Cerebellar nuclear complex (tissue), 1 donor: ENCODE results near the gene FANCD2.
A peak's percentile ranks its signal among the peaks of the same experiment; 100 is the strongest.
"Not testable (repeated sequence)": the region's sequence is repeated elsewhere in the genome, so short reads cannot be mapped to it uniquely, and the experiment has no call there.

Experiments
- DNase-seq, 2 experiments: peaks; one replicate each; lab custom pipeline; 2025; lab: John Stamatoyannopoulos, UW

Gene FANCD2

GRCh38 chr3:10106919-10107318 lies 80.7 kb downstream of the FANCD2 start:
- DNase-seq = no peak

GRCh38 chr3:10108091-10108490 lies 81.9 kb downstream of the FANCD2 start, which contains the start of gene FANCD2OS:
TSS of gene FANCD2OS (minus strand) at chr3:10108255. CDS start at chr3:10104774, 3,481 bp downstream.
- no peak for DNase-seq

- DNase-seq = peak; percentile 62 to 71
These were observed 89.3 kb downstream of the FANCD2 start, which contains the start of gene BRK1 for GRCh38 chr3:10115326-10116137. TSS of gene BRK1 (plus strand) at chr3:10115675. CDS start at chr3:10115702, 27 bp downstream.

GRCh38 chr3:10116138-10116460 lies 89.9 kb downstream of the FANCD2 start:
- DNase-seq = no peak

GRCh38 chr3:10116928-10117327 lies 90.7 kb downstream of the FANCD2 start:
- DNase-seq = no peak

- DNase-seq = no peak
These were observed 93.1 kb downstream of the FANCD2 start for GRCh38 chr3:10119376-10119775.

- DNase-seq = no peak
These were observed 94.8 kb downstream of the FANCD2 start for GRCh38 chr3:10121064-10121463.

GRCh38 chr3:10122724-10123123 lies 96.5 kb downstream of the FANCD2 start:
- DNase-seq = no peak

- not testable (repeated sequence) for DNase-seq
These were observed 109.6 kb downstream of the FANCD2 start for GRCh38 chr3:10135872-10136271.

- DNase-seq = no peak
These were observed 110.3 kb downstream of the FANCD2 start for GRCh38 chr3:10136426-10137005.

- DNase-seq = no peak
These were observed 110.9 kb downstream of the FANCD2 start for GRCh38 chr3:10137178-10137577.

- DNase-seq = no peak
These were observed 114.8 kb downstream of the FANCD2 start for GRCh38 chr3:10140996-10141546.

GRCh38 chr3:10142707-10143560 lies 116.7 kb downstream of the FANCD2 start:
- DNase-seq = no peak

GRCh38 chr3:10145685-10146084 lies 119.4 kb downstream of the FANCD2 start:
- DNase-seq = no peak

GRCh38 chr3:10149226-10149625 lies 123.0 kb downstream of the FANCD2 start:
- DNase-seq = no peak

GRCh38 chr3:10150987-10151386 lies 124.8 kb downstream of the FANCD2 start:
- no peak for DNase-seq
